NK-92 treated with Interleukin-12 subunit alpha and Interleukin-12 subunit beta, amount 100 ng/mL, for 24 hours (cell line): ENCODE results near the gene SLC3A2.
"Not testable (repeated sequence)": the region's sequence is repeated elsewhere in the genome, so short reads cannot be mapped to it uniquely, and the experiment has no call there.

Experiments
- DNase-seq: peaks from one replicate; lab custom pipeline; 2025; lab: John Stamatoyannopoulos, UW

SLC3A2 gene

DNA sequence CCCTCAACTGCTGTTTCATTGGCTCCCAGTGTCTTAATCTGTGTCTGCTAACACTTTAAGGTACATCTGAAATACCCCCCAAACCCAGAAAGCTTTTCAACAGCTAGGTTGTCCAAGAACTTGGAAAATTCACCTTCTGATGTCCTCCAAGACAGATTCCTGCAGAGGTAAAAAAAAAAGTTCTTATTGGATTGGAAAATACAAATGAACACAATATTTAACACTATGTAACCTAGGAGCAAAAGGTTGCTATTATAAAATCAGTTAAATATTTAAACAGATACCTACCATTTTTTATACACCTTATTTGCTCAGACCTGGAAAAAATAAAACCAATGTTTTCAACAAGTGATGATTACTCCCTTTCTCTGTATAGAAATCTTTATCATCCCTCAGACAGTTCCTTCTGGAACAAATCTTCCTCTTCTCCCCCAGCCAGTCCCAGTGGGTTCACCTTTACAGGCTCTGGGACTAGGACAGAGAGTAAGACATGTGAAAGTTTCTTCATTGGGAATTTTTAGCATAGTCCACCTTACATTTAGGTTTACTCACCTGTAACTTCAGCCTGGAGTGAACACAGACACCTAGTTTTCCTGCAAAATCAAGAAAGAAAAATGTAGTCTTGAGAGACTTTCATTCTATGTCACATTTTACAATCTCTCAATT, 28.0 kb upstream of the SLC3A2 start:
- DNase-seq, result no peak

- no peak for DNase-seq
Observed at GRCh38 chr11:62853279-62853965, 27.3 kb upstream of the SLC3A2 start.

DNA sequence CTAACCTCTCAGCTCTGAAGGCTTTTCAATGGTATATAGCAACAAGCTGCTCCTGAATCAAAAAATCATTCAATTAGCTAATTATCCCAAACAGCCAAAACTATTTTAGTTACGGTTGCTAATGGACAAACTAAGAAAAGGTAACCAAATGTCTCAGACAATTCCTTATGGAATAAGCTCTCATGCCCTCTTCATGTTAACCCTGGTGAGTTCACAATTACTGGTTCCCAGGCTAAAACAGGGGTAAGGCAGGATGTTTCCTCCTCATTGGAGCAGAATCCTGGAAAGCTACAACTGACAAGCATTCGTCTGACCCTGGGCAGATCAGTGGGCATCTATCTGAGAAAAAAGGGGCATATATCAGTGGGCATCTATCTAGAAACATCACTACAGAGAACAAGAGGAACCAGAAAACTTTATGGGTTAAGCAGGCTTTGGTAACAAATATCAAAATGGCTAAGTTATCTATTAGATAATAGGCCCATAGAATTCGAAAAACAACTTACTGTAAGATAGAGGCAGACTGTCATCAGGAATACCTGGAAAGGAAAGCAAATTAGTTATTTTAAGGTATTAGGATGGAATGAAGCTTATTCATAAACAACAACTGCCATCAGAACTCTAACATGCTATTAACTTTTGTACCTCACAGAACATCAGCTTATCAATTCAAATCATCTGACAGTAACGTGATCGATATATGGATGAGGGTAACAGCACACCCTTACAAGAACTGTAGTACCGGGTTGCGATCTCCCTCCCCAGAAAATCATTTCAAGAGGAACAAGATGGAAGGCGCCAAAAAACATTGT, 26.5 kb upstream of the SLC3A2 start:
- no peak for DNase-seq

DNA sequence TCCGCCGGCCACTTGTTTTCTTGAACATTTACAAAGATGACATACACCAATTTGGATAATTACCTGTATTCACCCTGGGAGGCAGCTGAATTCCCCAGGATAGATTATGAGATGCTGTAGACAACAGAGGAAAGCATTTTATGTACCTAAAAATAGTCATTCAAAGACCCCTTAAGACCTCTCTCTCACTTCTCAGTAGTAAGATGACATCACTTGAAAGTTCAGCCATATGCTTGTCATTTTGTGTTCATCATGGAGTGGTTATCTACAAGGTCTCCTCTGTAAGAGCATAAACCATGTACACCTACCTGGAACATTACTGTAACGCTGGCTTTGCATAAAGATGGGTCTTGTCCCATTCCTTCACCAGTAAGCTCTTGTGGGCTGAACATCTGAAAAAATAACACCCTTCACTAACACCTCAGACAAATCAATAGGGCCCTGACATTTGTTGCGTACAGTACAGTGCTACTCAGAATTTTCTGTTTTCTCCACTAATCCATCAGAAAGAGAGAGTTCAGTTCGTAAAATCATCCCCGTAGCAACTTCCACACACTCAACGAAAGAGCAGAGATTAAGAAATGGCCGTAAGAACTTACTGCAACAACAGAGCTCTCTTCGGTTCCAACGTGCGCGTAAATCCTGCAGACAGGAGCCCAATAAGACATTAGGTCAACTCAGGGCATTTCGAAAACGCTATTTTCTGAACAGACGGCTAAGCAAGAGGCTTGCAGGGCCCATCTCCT, 25.7 kb upstream of the SLC3A2 start:
- DNase-seq, result no peak

- DNase-seq, result peak; percentile 97
Observed at GRCh38 chr11:62855571-62856332, 24.9 kb upstream of the SLC3A2 start.

GRCh38 chr11:62856333-62856895, 24.3 kb upstream of the SLC3A2 start:
- DNase-seq, result no peak

DNA sequence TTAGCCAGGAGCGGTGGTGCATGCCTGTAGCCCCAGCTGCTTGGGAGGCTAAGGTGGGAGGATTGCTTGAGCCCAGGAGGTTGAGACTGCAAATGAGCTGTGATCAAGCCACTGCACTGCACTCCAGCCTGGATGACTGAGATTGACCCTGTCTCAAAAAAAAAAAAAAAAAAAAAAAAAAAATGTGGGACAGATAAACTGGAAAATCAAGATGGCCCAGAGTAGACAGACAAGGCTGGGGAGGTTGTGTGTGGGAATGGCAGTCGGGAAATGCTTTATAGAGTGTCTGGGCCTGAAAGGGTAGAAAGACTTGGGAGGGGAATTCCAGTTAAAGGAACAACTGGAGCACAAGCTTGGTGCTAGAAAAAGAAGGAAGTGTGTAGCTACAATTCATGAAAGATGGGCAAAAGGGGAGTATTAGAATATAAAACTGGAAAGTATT, 23.1 kb upstream of the SLC3A2 start:
- no peak for DNase-seq

GRCh38 chr11:62858201-62858600, 22.5 kb upstream of the SLC3A2 start:
- no peak for DNase-seq

- not testable (repeated sequence) for DNase-seq
Observed at GRCh38 chr11:62859281-62859703, 21.4 kb upstream of the SLC3A2 start.

- no peak for DNase-seq
Observed at GRCh38 chr11:62860835-62861563, 19.7 kb upstream of the SLC3A2 start.

GRCh38 chr11:62861564-62862192, 19.0 kb upstream of the SLC3A2 start:
- not testable (repeated sequence) for DNase-seq

DNA sequence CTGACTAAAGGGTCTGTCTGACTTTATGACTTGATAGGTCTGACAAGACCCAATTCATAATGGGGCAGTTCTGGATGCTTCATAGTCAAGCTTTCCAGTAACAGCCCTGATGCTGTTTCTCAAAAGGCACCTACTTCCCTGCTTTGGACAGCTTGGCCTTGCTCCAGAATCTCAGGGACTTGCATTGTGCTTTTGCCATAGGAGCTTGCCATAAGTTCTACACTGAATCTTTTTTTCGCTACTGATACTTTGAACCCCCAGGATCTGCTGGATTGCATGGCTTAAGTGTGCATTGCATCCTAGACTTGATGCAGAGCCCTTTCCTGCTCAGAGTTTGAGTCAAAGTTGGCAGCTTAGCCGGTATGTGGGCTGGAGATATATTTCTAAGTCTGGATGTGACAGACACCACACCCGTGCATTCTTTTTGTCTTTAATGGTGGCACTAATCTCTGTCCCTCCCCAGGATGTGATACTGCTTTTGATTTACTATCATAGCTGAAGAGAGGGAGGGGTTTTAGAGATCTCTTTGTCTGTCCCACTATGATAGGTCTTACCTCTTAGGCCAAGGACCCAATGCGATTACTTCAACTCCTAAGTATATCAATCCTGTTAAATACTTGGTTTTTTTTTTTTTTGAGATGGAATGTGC, 16.9 kb upstream of the SLC3A2 start:
- no peak for DNase-seq

DNA sequence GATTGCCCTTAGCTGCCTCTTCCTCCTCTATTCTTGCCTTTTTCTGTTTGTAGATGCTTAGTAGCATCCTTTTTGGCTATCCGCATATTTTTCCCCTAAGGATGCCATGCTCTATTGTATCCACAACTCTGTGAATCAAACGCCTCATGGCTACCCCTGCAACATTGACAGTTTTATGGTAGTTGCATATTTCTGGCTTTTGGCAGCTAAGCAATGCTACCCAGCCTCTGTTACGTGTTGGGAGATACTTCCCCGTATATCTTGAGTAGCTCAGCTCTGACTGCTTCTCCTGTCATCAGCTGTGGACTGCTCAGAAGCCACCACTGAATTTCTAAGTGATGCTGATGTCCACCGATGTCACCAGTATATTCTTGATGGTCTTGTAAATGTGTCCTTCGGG, 15.1 kb upstream of the SLC3A2 start:
- no peak for DNase-seq

DNA sequence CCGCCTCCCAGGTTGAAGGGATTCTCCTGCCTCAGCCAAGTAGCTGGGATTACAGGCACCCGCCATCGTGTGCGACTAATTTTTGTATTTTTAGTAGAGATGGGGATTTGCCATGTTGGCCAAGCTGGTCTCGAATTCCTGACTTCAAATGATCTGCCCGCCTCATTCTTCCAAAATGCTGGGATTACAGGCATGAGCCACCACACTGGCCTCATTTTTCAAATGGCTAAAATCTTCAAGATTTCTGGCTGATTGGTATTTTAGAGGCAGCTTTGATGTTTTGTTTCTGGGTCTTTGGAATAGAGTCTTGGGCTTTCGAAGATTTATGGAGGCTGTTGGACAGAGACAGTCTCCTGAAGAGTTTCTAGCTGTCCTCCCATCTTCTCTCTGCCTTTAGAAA, 5.8 kb upstream of the SLC3A2 start:
- DNase-seq, result no peak

DNA sequence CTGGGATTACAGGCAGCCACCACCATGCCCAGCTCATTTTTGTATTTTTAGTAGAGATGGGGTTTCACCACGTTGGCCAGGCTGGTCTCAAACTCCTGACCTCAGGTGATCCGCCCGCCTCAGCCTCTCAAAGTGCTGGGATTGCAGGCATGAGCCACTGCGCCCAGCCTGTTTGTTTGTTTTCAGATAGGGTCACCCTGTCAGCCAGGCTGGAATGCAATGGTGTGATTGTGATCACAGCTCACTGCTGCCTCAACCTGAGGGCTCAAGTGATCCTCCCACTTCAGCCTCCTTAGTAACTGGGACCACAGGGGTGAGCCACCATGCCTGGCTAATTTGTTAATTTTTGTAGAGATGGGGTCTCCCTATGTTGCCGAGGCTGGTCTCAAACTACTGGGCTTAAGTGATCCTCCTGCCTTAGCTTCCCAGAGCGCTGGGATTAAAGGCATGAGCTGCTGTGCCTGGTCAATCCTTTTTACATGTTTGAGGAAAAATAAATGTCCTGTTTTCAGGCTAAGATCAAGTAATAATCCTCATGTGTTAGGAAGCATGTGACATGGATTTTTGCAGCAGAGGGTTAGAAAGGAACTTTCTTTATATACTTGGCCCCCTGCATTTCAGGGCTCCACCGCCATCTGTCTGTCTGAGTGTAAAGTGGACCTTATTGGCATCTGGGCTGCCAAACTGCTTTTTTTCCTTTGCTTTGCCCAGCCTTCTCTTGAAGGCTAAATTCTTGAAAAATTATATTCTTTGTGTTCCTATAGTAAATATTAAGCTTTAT, 4.8 kb upstream of the SLC3A2 start:
- no peak for DNase-seq

- DNase-seq, result no peak
Observed at GRCh38 chr11:62876712-62877111, 4.0 kb upstream of the SLC3A2 start.

- DNase-seq, result no peak
Observed at GRCh38 chr11:62879235-62879978, 1.3 kb upstream of the SLC3A2 start.
